ENCODE results near the gene DBX2. TPM values are rescaled to one million over a fixed set of nuclear protein-coding genes. Genes with fewer than 3 reads are reported as not detected.

DBX2 gene
- total and polyA plus RNA-seq, 12 donors = 0.07 to 0.15 (median 0.10) TPM; not detected in 6

DNA sequence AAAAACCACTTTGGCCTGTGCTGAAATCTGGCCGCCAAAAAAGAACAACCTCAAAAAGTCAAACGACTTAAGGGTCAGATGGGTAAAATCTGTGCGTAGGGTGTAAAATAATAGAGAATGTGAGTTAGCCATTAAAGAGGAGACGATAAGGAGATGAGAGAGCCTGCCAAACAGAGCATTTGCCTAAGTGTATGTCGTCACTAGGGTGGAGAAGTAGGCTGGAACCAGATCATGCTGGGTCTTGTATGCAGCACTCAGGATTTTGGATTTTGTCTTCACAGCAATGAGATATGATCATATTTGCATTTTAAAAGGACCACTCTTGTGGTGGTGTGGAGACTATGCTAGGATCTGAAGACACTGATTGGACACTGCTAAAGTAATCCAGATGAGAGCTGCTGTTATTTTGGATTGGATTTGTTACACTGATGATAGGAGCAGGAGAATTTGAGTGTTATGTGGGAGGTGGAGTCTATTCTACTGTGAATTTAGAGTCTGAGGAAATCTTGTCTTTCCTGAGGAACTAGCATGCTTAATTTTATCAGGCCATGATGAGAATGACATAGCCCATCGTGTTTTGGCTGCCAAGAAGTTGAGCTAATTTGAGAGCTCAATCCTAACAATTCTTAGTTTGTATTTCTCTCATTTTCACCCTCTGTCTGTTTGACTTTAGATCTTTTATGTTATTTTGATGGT, 24.8 kb upstream of the DBX2 start:
- Histone ChIP-seq H3K4me1 (no peaks in the 10 kb centered on the region), H3K27ac (no peak overlapping the region), H3K36me3 (no peaks in the 10 kb centered on the region), H3K9me3 (no peaks in the 10 kb centered on the region), H3K4me3 (no peak overlapping the region), H3K27me3 (no peaks in the 10 kb centered on the region)
- ATAC-seq (peak in 4 of 8 donors; percentile 42 to 81 (median 53)), DNase-seq (no peak)
- intact Hi-C loops (cut with DNase I) = no loop called here
- TF ChIP-seq, protein P1, sequence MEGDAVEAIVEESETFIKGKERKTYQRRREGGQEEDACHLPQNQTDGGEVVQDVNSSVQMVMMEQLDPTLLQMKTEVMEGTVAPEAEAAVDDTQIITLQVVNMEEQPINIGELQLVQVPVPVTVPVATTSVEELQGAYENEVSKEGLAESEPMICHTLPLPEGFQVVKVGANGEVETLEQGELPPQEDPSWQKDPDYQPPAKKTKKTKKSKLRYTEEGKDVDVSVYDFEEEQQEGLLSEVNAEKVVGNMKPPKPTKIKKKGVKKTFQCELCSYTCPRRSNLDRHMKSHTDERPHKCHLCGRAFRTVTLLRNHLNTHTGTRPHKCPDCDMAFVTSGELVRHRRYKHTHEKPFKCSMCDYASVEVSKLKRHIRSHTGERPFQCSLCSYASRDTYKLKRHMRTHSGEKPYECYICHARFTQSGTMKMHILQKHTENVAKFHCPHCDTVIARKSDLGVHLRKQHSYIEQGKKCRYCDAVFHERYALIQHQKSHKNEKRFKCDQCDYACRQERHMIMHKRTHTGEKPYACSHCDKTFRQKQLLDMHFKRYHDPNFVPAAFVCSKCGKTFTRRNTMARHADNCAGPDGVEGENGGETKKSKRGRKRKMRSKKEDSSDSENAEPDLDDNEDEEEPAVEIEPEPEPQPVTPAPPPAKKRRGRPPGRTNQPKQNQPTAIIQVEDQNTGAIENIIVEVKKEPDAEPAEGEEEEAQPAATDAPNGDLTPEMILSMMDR (IDR thresholded peaks at IDR 0.05) = no peak
- 51 to 52% methylated on average over 6 of the region's 6 CpGs for WGBS, 2 donors

DNA sequence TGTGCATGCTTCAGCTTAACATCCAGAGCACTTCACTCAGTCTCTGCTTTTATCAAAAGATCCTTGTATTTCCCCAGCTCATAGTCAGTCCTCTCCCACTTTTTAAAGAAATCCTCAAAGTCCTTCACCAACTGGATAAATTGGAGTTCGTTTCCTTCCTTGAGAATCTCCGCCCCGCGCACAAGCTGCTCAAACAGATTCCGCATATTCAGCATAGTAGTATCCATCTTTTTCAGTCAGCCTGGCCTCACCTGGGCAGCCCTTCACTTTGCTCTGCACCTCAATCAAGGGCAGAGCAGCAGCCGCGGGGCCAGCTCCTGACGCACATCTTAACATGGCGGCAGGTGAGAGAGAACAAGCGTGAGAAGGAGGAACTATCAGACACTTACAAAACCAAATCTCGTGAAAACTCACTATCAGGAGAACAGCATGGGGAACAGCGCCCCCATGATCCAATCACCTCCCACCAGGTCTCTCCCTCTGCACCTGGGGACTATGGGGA, 14.3 kb upstream of the DBX2 start:
- peaks cover 0 to 7% (median 0%) of the 10 kb centered on the region in 11 donors for H3K9me3 ChIP-seq
- no peak for ATAC-seq

DNA sequence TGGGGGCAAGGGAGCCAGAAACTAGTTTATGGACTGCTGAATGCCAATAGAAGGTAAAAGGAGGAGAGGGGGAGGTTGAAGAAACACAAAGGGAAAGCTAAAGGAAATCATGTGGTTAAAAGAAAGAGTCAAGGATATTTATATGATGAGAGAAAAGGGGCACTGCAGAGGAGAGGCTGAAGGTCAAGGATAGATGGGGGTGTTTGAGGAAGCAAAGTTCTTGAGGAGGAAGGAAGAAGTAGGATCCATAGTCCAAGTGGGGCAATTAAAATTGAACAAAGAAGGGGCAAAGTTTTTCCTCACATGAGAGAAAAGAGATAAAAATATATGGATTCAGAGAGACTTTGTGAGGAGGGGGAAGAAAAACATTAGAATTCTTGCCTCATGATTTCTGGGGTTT, 10.1 kb upstream of the DBX2 start:
- ATAC-seq = no peak
- peaks cover 0 to 3% (median 0%) of the 10 kb centered on the region in 7 donors for H3K27me3 ChIP-seq
- no peak overlapping the region for H3K4me3 ChIP-seq
- no peak overlapping the region for H3K27ac ChIP-seq
- no peak for DNase-seq
- peaks cover 0 to 7% (median 0%) of the 10 kb centered on the region in 11 donors for H3K9me3 ChIP-seq
- intact Hi-C loops (cut with DNase I) = no loop called here
- no peaks in the 10 kb centered on the region for H3K36me3 ChIP-seq
- H3K4me1 ChIP-seq = no peaks in the 10 kb centered on the region
- TF ChIP-seq, protein P1 (IDR thresholded peaks at IDR 0.05) = no peak

More for the DNA sequence above, 14.3 kb upstream of the DBX2 start:
- Histone ChIP-seq H3K4me3 (no peak overlapping the region), H3K27me3 (peaks cover 0 to 3% (median 0%) of the 10 kb centered on the region in 7 donors), H3K36me3 (no peaks in the 10 kb centered on the region), H3K4me1 (no peaks in the 10 kb centered on the region), H3K27ac (no peak overlapping the region)
- intact Hi-C loops (cut with DNase I) = no loop called here
- 90 to 91% methylated on average over 12 of the region's 12 CpGs for WGBS, 2 donors
- TF ChIP-seq, protein P1 (IDR thresholded peaks at IDR 0.05) = no peak
- DNase-seq = no peak

DNA sequence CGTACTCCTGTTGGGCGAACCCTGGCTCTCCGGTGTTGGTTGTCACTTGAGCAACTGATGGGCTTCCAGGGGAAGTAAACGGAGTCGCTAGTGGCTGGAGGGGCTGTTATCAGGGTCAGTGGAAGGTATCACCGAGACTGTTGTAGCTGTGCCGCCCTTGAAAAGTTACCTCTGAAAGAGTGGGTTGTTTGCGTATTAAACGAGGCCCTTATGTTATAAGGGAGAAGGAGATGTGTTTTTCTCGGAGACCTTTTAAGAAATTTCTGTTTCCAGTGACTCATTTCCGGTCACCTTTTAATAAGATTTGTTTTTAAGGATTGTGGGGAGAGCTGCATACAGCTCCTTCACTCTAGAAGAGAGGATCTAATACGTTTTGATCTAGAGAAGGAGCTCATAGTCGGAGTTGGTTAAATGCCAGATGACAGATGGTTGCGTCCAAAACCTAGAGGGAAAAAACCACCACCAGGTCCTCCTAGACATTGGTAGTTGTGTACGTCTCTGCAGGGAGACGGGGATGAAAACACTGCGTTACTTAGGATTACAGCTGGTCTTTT, 750 bp upstream of the DBX2 start:
- Histone ChIP-seq H3K4me3 (peak overlapping the region in 9 of 10 donors; percentile 33 to 53 (median 47)), H3K27me3 (peaks cover 0 to 61% (median 54%) of the 10 kb centered on the region in 7 donors), H3K4me1 (peaks cover 0 to 11% (median 4%) of the 10 kb centered on the region in 9 donors), H3K9me3 (no peaks in the 10 kb centered on the region), H3K27ac (peak overlapping the region in 1 of 10 donors; percentile 0), H3K36me3 (no peaks in the 10 kb centered on the region)
- DNase-seq (no peak), ATAC-seq (no peak)
- TF ChIP-seq, protein P1 (IDR thresholded peaks at IDR 0.05) = no peak
- WGBS, 2 donors = 13 to 18% methylated on average over 17 of the region's 17 CpGs
- intact Hi-C loops (cut with DNase I) = no loop called here

All from heart right ventricle (tissue), 16 donors.